Heart left ventricle (tissue), 16 donors: ENCODE data around the gene KRTAP2-2. TPM values are rescaled to one million over a fixed set of nuclear protein-coding genes. Genes with fewer than 3 reads are reported as not detected.
"Not testable (repeated sequence)": the region's sequence is repeated elsewhere in the genome, so short reads cannot be mapped to it uniquely, and the experiment has no call there.

Source experiments
- ATAC-seq, 4 donors: fragments of 200-7000 bp; cut with Tn5 transposase; one replicate each; pipeline ENCODE4 v1.9.1; 2020 to 2022; ENCODE audit warnings: moderate library complexity in 4 of 4, mild to moderate bottlenecking in 3 of 4, moderate number of reproducible peaks in 1 of 4
- DNase-seq, 5 donors: peaks; one replicate each; pipeline ENCODE4 v3.0.0-alpha.2; 2020
- H3K27ac ChIP-seq, 12 donors: fragments of 200-600 bp; sonication (generic) in 4 of 12; one replicate each; pipeline versions ENCODE4 v1.5.0 to v1.8.0; 2016 to 2022; ENCODE audit warnings: mild to moderate bottlenecking in 2 of 12
- H3K27me3 ChIP-seq, 9 donors: fragments of 200-600 bp; sonication (generic) in 2 of 9; one replicate each; pipeline versions ENCODE4 v1.5.1 to v1.8.0; 2016 to 2022; ENCODE audit warnings: mild to moderate bottlenecking in 3 of 9
- H3K36me3 ChIP-seq, 9 donors: fragments of 200-600 bp; sonication (generic) in 2 of 9; one replicate each; pipeline versions ENCODE4 v1.5.0 to v1.8.0; 2018 to 2022; ENCODE audit warnings: mild to moderate bottlenecking in 2 of 9
- H3K4me1 ChIP-seq, 12 donors: fragments of 200-600 bp; sonication (generic) in 4 of 12; one replicate each; pipeline versions ENCODE4 v1.5.0 to v1.8.0; 2016 to 2022; ENCODE audit warnings: mild to moderate bottlenecking in 3 of 12
- H3K4me3 ChIP-seq, 12 donors: fragments of 200-600 bp; sonication (generic) in 4 of 12; one replicate each; pipeline versions ENCODE4 v1.5.0 to v1.8.0; 2017 to 2022; ENCODE audit warnings: mild to moderate bottlenecking in 9 of 12, moderate library complexity in 4 of 12
- H3K9me3 ChIP-seq, 12 donors: fragments of 200-600 bp; sonication (generic) in 4 of 12; one replicate each; pipeline versions ENCODE4 v1.5.0 to v1.8.0; 2016 to 2022; ENCODE audit warnings: mild to moderate bottlenecking in 1 of 12
- CTCF ChIP-seq, 12 donors: fragments of 200-600 bp; sonication (generic) in 4 of 12; IDR thresholded peaks; one replicate each; pipeline versions ENCODE4 v1.5.0 to v1.8.0; 2018 to 2022; ENCODE audit warnings: antibody characterized with exemption in 12 of 12, mild to moderate bottlenecking in 5 of 12
- POLR2A ChIP-seq, 2 donors: fragments of 450-650 bp; IDR thresholded peaks; one replicate each; pipeline ENCODE4 v1.6.1; 2017; ENCODE audit warnings: antibody characterized with exemption in 2 of 2, mild to moderate bottlenecking in 2 of 2, moderate library complexity in 2 of 2
- WGBS, 4 donors: extraction: QIAGEN DNeasy Blood & Tissue Kit in 2 of 4; methylation state at CpG; one replicate each; pipeline versions ENCODE4 v1.1.5 to v1.1.7; 2013 to 2018; 5-methylcytosine and 5-hydroxymethylcytosine counted together
- intact Hi-C, 10 donors: fragments of 100-400 bp; cut with DNase I; formaldehyde crosslinking; loops; one replicate each; pipeline versions ENCODE4 v1.11.1 to v1.14.2; 2022
- polyA plus RNA-seq, 2 donors: library from polyadenylated mRNA; stranded (reverse); fragments of 200-250 nt; gene quantifications; one replicate each; pipeline ENCODE4 v1.2.3, GENCODE V29; 2013
- total RNA-seq, 9 donors: library from RNA; depleted of rRNA in 2 of 9; stranded (reverse); fragments of >200 nt in 2 of 9; fragmentation: NEBNext Ultra II Directional in 3 of 9; extraction: Animal tissue kit (Norgen Biotek cat#: 25700) in 3 of 9; gene quantifications; one replicate each; pipeline versions ENCODE4 v1.1.0 to v1.2.4, GENCODE V29; 2016 to 2023
- donor health status: ischemic (EF 13 %, LVEDD 7.1; RV severe dilation, severe dysfunction).
- donor health status: healthy with polysubstance abuse.
- donor health status: DM: no; HTN: yes; CAD: no.
- donor health status: DM: no; HTN: no; CAD: no.
- donor health status: ischemic (EF 25% LVEDD 6.9; RV normal size, moderate dysfunction).
- donor health status: ischemic (EF 25% LVEDD 5.7; RV mildly dilated, moderate dysfunction).
- donor health status: healthy.
- donor health status: DM: yes; HTN: yes; CAD: no.
- donor health status: ischemic (EF 35%, LVEDD 5.7; RV mildly dilated, moderate dysfunction).
- donor health status: nonischemic (EF 11% LVEDD 7.7; RV severe dilation, severe dysfunction).
- donor health status: DM: yes; HTN: yes; CAD: no.
- donor health status: PGD.
- donor health status: ischemic (EF 29% LVEDD 5.4; RV normal size, mild dysfunction).
- donor health status: nonischemic (EF 23%, LVEDD 6.1; RV moderate dilation, normal function).

KRTAP2-2 gene
- total and polyA plus RNA-seq, 11 donors, result not detected

GRCh38 chr17:41069031-41069430 is 14.0 kb upstream of the KRTAP2-2 start:
- Histone ChIP-seq H3K36me3 (no peaks in the 10 kb centered on the region), H3K9me3 (no peaks in the 10 kb centered on the region), H3K4me1 (no peaks in the 10 kb centered on the region), H3K4me3 (no peak overlapping the region), H3K27me3 (peaks cover 0 to 15% (median 0%) of the 10 kb centered on the region in 9 donors), H3K27ac (no peak overlapping the region)
- 61 to 74% (median 70%) methylated on average over 3 of the region's 3 CpGs for WGBS, 4 donors
- no peak for TF ChIP-seq CTCF (IDR thresholded peaks at IDR 0.05)
- no peak for TF ChIP-seq POLR2A (IDR thresholded peaks at IDR 0.05)
- DNase-seq (no peak), ATAC-seq (no peak)
- intact Hi-C loops, result no loop called here

- no peak overlapping the region for H3K27ac ChIP-seq
- TF ChIP-seq CTCF (IDR thresholded peaks at IDR 0.05) (no peak), POLR2A (IDR thresholded peaks at IDR 0.05) (no peak)
- intact Hi-C loops, result no loop called here
- DNase-seq (no peak), ATAC-seq (no peak)
- no peaks in the 10 kb centered on the region for H3K9me3 ChIP-seq
- H3K4me1 ChIP-seq, result no peaks in the 10 kb centered on the region
- peaks cover 0 to 13% (median 0%) of the 10 kb centered on the region in 9 donors for H3K27me3 ChIP-seq
- no peaks in the 10 kb centered on the region for H3K36me3 ChIP-seq
- no peak overlapping the region for H3K4me3 ChIP-seq
Observed at GRCh38 chr17:41067281-41067680, 12.3 kb upstream of the KRTAP2-2 start.

- Histone ChIP-seq H3K36me3 (no peaks in the 10 kb centered on the region), H3K9me3 (no peaks in the 10 kb centered on the region), H3K27me3 (peaks cover 0 to 22% (median 3%) of the 10 kb centered on the region in 9 donors), H3K4me1 (no peaks in the 10 kb centered on the region), H3K27ac (no peak within 1 kb of the TSS), H3K4me3 (no peak within 1 kb of the TSS)
- no peak for DNase-seq
- TF ChIP-seq CTCF (IDR thresholded peaks at IDR 0.05) (no peak), POLR2A (IDR thresholded peaks at IDR 0.05) (no peak)
- intact Hi-C loops, result no loop called here
- ATAC-seq, result no peak
- WGBS, 4 donors, result 78 to 96% (median 88%) methylated on average over 6 of the region's 6 CpGs
Observed at GRCh38 chr17:41065829-41066624, 11.0 kb upstream of the KRTAP2-2 start, which contains the start of gene KRTAP2-4. TSS of gene KRTAP2-4 (minus strand) at chr17:41065879. CDS start at chr17:41065845, 34 bp downstream.

GRCh38 chr17:41065016-41065689 is 10.1 kb upstream of the KRTAP2-2 start:
- intact Hi-C loops, result not testable (repeated sequence)

More at GRCh38 chr17:41065016-41065689, 10.1 kb upstream of the KRTAP2-2 start:
- peaks cover 0 to 31% (median 8%) of the 10 kb centered on the region in 9 donors for H3K27me3 ChIP-seq
- not testable (repeated sequence) for H3K4me3 ChIP-seq, DNase-seq, H3K9me3 ChIP-seq, ATAC-seq, H3K36me3 ChIP-seq, H3K4me1 ChIP-seq, H3K27ac ChIP-seq
- WGBS, 4 donors, result 57 to 68% (median 64%) methylated on average over 7 of the region's 16 CpGs
